HCT116 (cell line): ENCODE results near the gene RHEBL1. TPM values are rescaled to one million over a fixed set of nuclear protein-coding genes. Genes with fewer than 3 reads are reported as not detected.

Source experiments
- ATAC-seq: fragments of 200-7000 bp; cut with Tn5 transposase; 2 replicates; pipeline ENCODE4 v1.9.1; 2020; ENCODE audit warnings: mild to moderate bottlenecking, moderate library complexity
- BruUV-seq: library from RNA; stranded (reverse); fragments of 400-500 nt; replicated peaks from 2 replicates; lab custom pipeline; 2021; lab: Mats Ljungman, UMichigan
- CTCF ChIA-PET: fragments of 300-600 bp; sonication (Branson Sonifier 250); formaldehyde crosslinking; loops from one replicate; lab custom pipeline; 2021; ENCODE audit warnings: antibody characterized with exemption; lab: Charles Lee
- POLR2A ChIA-PET: fragments of 300-600, 350-600 bp; sonication (Branson Sonifier 250); formaldehyde crosslinking; loops from one replicate; lab custom pipeline; 2021; ENCODE audit warnings: antibody characterized with exemption; lab: Charles Lee
- RAD21 ChIA-PET, 2 experiments: fragments of 300-600 bp; sonication (Branson Sonifier 250); formaldehyde crosslinking; loops; one replicate each; lab custom pipeline; 2023; ENCODE audit warnings: low total read pairs in 2 of 2; ENCODE audit not compliant: uncharacterized antibody in 2 of 2, unreplicated experiment in 2 of 2, low non-redundant PET in 1 of 2; lab: Charles Lee
- DNase-seq: peaks from one replicate; pipeline ENCODE4 v3.0.0-alpha.2; 2010; ENCODE audit warnings: low read depth, low spot score
- H2AFZ ChIP-seq: fragments of 200-600 bp; shearing (Covaris generic), sonication (generic); 2 replicates; pipeline ENCODE4 v1.6.1; 2017; ENCODE audit warnings: low read depth, mixed run types, mixed read lengths, antibody characterized with exemption, low read length; ENCODE audit not compliant: poor library complexity, severe bottlenecking
- H3K27ac ChIP-seq: 2 replicates; pipeline ENCODE4 v1.5.1; 2012; ENCODE audit warnings: low read depth, low read length
- H3K27me3 ChIP-seq: fragments of 200-600 bp; sonication (generic); 2 replicates; pipeline ENCODE4 v1.6.1; 2016; ENCODE audit warnings: mixed run types, low read length, mixed read lengths; ENCODE audit not compliant: insufficient read depth
- H3K36me3 ChIP-seq, 2 experiments: fragments of 200-500 bp in 1 of 2; fragments of 200-600 bp in 1 of 2; sonication (Bioruptor generic) in 1 of 2; sonication (generic) in 1 of 2; 2 replicates each; pipeline versions ENCODE4 v1.5.1 to v1.6.1; 2014 to 2016; ENCODE audit warnings: low read length in 2 of 2, inconsistent platforms in 1 of 2, mixed read lengths in 1 of 2, mixed run types in 1 of 2; ENCODE audit not compliant: insufficient read depth in 2 of 2, control insufficient read depth in 1 of 2
- H3K4me1 ChIP-seq, 2 experiments: fragments of 200-600 bp in 1 of 2; sonication (generic) in 1 of 2; 2 replicates each; pipeline versions ENCODE4 v1.5.1 to v1.6.1; 2012 to 2017; ENCODE audit warnings: low read length in 2 of 2, inconsistent platforms in 1 of 2, mild to moderate bottlenecking in 1 of 2, mixed read lengths in 1 of 2, mixed run types in 1 of 2, moderate library complexity in 1 of 2; ENCODE audit not compliant: insufficient read depth in 2 of 2, control insufficient read depth in 1 of 2
- H3K4me2 ChIP-seq: fragments of 200-600 bp; sonication (generic); 2 replicates; pipeline ENCODE4 v1.6.1; 2017; ENCODE audit warnings: mixed run types, low read length, mixed read lengths
- H3K4me3 ChIP-seq, 2 experiments: fragments of 200-600 bp in 1 of 2; sonication (generic) in 1 of 2; replicated peaks in 1 of 2; 2 replicates each; pipeline ENCODE4 v1.5.1; 2011 to 2016; ENCODE audit warnings: low read length in 2 of 2, control low read depth in 1 of 2, low read depth in 1 of 2, mild to moderate bottlenecking in 1 of 2, mixed read lengths in 1 of 2, mixed run types in 1 of 2
- H3K79me2 ChIP-seq: fragments of 200-600 bp; sonication (generic); 2 replicates; pipeline ENCODE4 v1.6.1; 2017; ENCODE audit warnings: mild to moderate bottlenecking, mixed run types, low read length, moderate library complexity, mixed read lengths; ENCODE audit not compliant: insufficient read depth
- H3K9ac ChIP-seq: fragments of 200-600 bp; sonication (generic); 2 replicates; pipeline ENCODE4 v1.6.1; 2016; ENCODE audit warnings: low read length, mixed read lengths
- H3K9me2 ChIP-seq: fragments of 200-600 bp; sonication (generic), shearing (Covaris generic); 2 replicates; pipeline ENCODE4 v1.6.1; 2017; ENCODE audit warnings: mixed run types, mild to moderate bottlenecking, moderate library complexity; ENCODE audit not compliant: insufficient read depth
- H3K9me3 ChIP-seq, 2 experiments: fragments of 200-500 bp in 1 of 2; fragments of 200-600 bp in 1 of 2; sonication (Bioruptor generic) in 1 of 2; sonication (generic) in 1 of 2; 2 replicates each; pipeline ENCODE4 v1.6.1; 2014 to 2017; ENCODE audit warnings: low read length in 2 of 2, mixed read lengths in 2 of 2, inconsistent platforms in 1 of 2, low read depth in 1 of 2, mild to moderate bottlenecking in 1 of 2, mixed run types in 1 of 2, moderate library complexity in 1 of 2; ENCODE audit not compliant: control insufficient read depth in 1 of 2, insufficient read depth in 1 of 2
- H4K20me1 ChIP-seq: fragments of 200-600 bp; sonication (generic), shearing (Covaris generic); 2 replicates; pipeline ENCODE4 v1.6.1; 2017; ENCODE audit warnings: mixed run types, mild to moderate bottlenecking, moderate library complexity; ENCODE audit not compliant: insufficient read depth
- ELF1 ChIP-seq: IDR thresholded peaks from 2 replicates; pipeline ENCODE4 v1.6.1; 2012; ENCODE audit warnings: low read depth, borderline replicate concordance
- JUND ChIP-seq: IDR thresholded peaks from 2 replicates; pipeline ENCODE4 v1.6.1; 2012
- POLR2AphosphoS5 ChIP-seq: IDR thresholded peaks from 2 replicates; pipeline ENCODE4 v1.6.1; 2011; ENCODE audit warnings: mild to moderate bottlenecking, low read depth, low read length, moderate library complexity
- RAD21 ChIP-seq: IDR thresholded peaks from 2 replicates; pipeline ENCODE4 v1.6.1; 2012; ENCODE audit warnings: low read depth, mild to moderate bottlenecking
- SIN3A ChIP-seq: IDR thresholded peaks from 2 replicates; pipeline ENCODE4 v1.6.1; 2012; ENCODE audit warnings: low read depth
- intact Hi-C: fragments of 100-400 bp; cut with micrococcal nuclease; formaldehyde crosslinking; loops from 2 replicates; pipeline ENCODE4 v1.10.0; 2022
- total RNA-seq: library from RNA; stranded (reverse); gene quantifications from one replicate; pipeline ENCODE4 v1.2.1, GENCODE V29; 2021; ENCODE audit not compliant: unreplicated experiment
- TF ChIP-seq, protein P1 (sequence below): IDR thresholded peaks from 2 replicates; pipeline ENCODE4 v1.6.1; 2012; ENCODE audit warnings: low read depth
- TF ChIP-seq, protein P2 (sequence below): IDR thresholded peaks from 2 replicates; pipeline ENCODE4 v1.6.1; 2011; ENCODE audit warnings: mild to moderate bottlenecking, low read length, moderate library complexity; ENCODE audit not compliant: insufficient replicate concordance; ENCODE audit errors: extremely low read depth

RHEBL1 gene
- total RNA-seq, 1 experiment from 2014 or later: 2.8 TPM

DNA sequence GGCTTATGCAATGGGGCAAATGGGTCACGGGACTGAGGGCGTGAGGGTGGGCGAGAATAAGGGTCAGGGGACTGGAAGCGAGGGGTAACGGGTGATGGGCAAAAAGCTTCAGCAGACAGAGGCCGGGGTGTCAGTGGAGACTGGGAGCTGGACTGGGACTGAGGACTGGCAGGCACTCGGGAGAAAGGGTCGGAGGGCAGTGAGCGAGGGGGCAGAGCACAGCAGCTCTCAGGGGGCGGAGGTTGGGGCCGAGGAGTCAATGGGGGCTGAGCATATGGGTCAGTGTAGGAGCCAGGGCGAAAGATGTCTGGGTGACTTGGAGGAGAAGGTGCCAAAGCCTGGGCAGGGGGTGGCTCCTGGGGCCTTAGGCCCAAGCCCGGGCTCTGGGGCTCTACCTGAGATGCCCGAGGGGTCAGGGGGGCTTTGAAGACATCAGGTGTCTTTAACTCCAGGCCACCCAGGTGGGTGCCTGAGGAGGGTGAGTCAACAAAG is 29.4 kb downstream of the RHEBL1 start:
- ATAC-seq (no peak), DNase-seq (no peak)
- no peaks in the 10 kb centered on the region for H3K4me1 ChIP-seq
- no peak overlapping the region for H3K4me2 ChIP-seq
- H4K20me1 ChIP-seq: no peaks in the 10 kb centered on the region
- ChIA-PET POLR2A (no interaction called here), CTCF (interaction anchor here (0.6 kb wide), 1 partner anchor 38 kb away, joined by 4 read pairs; no protein-coding TSS in a partner anchor), RAD21 (no interaction called here)
- H2AFZ ChIP-seq: no peak overlapping the region
- no peaks in the 10 kb centered on the region for H3K9me3 ChIP-seq
- H3K79me2 ChIP-seq: no peaks in the 10 kb centered on the region
- BruUV-seq: no TSS peak
- TF ChIP-seq ELF1 (no peak), RAD21 (no peak), POLR2AphosphoS5 (no peak), JUND (no peak), SIN3A (no peak)
- TF ChIP-seq, protein P1, sequence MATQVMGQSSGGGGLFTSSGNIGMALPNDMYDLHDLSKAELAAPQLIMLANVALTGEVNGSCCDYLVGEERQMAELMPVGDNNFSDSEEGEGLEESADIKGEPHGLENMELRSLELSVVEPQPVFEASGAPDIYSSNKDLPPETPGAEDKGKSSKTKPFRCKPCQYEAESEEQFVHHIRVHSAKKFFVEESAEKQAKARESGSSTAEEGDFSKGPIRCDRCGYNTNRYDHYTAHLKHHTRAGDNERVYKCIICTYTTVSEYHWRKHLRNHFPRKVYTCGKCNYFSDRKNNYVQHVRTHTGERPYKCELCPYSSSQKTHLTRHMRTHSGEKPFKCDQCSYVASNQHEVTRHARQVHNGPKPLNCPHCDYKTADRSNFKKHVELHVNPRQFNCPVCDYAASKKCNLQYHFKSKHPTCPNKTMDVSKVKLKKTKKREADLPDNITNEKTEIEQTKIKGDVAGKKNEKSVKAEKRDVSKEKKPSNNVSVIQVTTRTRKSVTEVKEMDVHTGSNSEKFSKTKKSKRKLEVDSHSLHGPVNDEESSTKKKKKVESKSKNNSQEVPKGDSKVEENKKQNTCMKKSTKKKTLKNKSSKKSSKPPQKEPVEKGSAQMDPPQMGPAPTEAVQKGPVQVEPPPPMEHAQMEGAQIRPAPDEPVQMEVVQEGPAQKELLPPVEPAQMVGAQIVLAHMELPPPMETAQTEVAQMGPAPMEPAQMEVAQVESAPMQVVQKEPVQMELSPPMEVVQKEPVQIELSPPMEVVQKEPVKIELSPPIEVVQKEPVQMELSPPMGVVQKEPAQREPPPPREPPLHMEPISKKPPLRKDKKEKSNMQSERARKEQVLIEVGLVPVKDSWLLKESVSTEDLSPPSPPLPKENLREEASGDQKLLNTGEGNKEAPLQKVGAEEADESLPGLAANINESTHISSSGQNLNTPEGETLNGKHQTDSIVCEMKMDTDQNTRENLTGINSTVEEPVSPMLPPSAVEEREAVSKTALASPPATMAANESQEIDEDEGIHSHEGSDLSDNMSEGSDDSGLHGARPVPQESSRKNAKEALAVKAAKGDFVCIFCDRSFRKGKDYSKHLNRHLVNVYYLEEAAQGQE: no peak
- TF ChIP-seq, protein P2, sequence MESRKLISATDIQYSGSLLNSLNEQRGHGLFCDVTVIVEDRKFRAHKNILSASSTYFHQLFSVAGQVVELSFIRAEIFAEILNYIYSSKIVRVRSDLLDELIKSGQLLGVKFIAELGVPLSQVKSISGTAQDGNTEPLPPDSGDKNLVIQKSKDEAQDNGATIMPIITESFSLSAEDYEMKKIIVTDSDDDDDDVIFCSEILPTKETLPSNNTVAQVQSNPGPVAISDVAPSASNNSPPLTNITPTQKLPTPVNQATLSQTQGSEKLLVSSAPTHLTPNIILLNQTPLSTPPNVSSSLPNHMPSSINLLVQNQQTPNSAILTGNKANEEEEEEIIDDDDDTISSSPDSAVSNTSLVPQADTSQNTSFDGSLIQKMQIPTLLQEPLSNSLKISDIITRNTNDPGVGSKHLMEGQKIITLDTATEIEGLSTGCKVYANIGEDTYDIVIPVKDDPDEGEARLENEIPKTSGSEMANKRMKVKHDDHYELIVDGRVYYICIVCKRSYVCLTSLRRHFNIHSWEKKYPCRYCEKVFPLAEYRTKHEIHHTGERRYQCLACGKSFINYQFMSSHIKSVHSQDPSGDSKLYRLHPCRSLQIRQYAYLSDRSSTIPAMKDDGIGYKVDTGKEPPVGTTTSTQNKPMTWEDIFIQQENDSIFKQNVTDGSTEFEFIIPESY: no peak
- no peak overlapping the region for H3K27ac ChIP-seq
- intact Hi-C loops: no loop called here
- H3K9ac ChIP-seq: no peak overlapping the region
- no peak overlapping the region for H3K4me3 ChIP-seq
- no peaks in the 10 kb centered on the region for H3K27me3 ChIP-seq
- no peaks in the 10 kb centered on the region for H3K9me2 ChIP-seq
- H3K36me3 ChIP-seq: peaks cover 56 to 74% of the 10 kb centered on the region in 2 experiments; a peak in 3 of 4 replicates
